Activated naive CD8-positive, alpha-beta T cell treated with anti-CD3 and anti-CD28 coated beads for 36 hours (primary cell): ENCODE data around the gene MLX. TPM values are rescaled to one million over a fixed set of nuclear protein-coding genes. Genes with fewer than 3 reads are reported as not detected.
A peak's percentile ranks its signal among the peaks of the same experiment; 100 is the strongest.

Experiments used
- DNase-seq: peaks from one replicate; pipeline ENCODE4 v3.0.0; 2021
- H3K27ac Mint-ChIP-seq: one replicate; pipeline ENCODE4 v1.8.0; 2022; ENCODE audit warnings: mild to moderate bottlenecking, moderate library complexity, mixed read lengths
- H3K27me3 Mint-ChIP-seq: one replicate; pipeline ENCODE4 v1.8.0; 2022; ENCODE audit warnings: mild to moderate bottlenecking, mixed read lengths
- H3K36me3 Mint-ChIP-seq: one replicate; pipeline ENCODE4 v1.8.0; 2021; ENCODE audit warnings: mild to moderate bottlenecking, mixed read lengths
- H3K4me1 Mint-ChIP-seq: one replicate; pipeline ENCODE4 v1.8.0; 2021; ENCODE audit warnings: mixed read lengths
- H3K4me3 Mint-ChIP-seq: one replicate; pipeline ENCODE4 v1.8.0; 2022; ENCODE audit warnings: mild to moderate bottlenecking, moderate library complexity, mixed read lengths
- H3K9me3 Mint-ChIP-seq: one replicate; pipeline ENCODE4 v1.8.0; 2022; ENCODE audit warnings: mixed read lengths
- total RNA-seq, 2 experiments: library from RNA; stranded (reverse); gene quantifications; one replicate each; pipeline ENCODE4 v1.2.3, GENCODE V29; 2021

MLX gene
- total RNA-seq, 2 experiments from 2014 or later: 57.3 to 57.5 TPM

DNA sequence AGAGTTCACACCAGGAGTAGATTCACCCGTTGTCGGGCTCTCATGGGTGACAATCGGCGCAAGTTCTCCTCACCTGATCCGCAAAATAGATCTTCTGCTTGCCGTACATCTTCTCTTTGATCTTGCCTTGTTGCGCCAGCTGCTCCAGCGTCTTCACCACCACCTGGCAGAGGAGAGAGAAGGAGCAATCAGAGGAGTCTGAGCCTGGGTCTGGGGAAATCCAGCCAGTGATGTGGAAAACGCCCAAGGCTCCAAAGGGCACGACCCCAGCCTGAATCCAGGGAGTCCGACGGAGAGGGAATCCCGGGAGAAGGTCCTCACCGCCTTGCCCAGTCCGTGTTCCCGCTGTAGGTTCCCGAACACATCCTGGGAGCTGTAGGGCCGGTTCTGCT is 10.2 kb downstream of the MLX start:
- Mint-ChIP-seq H3K36me3 (peaks cover 43% of the 10 kb centered on the region), H3K9me3 (no peaks in the 10 kb centered on the region), H3K27me3 (no peaks in the 10 kb centered on the region), H3K4me3 (peak overlapping the region; percentile 98), H3K27ac (peak overlapping the region; percentile 97), H3K4me1 (peaks cover 35% of the 10 kb centered on the region)
- no peak for DNase-seq

DNA sequence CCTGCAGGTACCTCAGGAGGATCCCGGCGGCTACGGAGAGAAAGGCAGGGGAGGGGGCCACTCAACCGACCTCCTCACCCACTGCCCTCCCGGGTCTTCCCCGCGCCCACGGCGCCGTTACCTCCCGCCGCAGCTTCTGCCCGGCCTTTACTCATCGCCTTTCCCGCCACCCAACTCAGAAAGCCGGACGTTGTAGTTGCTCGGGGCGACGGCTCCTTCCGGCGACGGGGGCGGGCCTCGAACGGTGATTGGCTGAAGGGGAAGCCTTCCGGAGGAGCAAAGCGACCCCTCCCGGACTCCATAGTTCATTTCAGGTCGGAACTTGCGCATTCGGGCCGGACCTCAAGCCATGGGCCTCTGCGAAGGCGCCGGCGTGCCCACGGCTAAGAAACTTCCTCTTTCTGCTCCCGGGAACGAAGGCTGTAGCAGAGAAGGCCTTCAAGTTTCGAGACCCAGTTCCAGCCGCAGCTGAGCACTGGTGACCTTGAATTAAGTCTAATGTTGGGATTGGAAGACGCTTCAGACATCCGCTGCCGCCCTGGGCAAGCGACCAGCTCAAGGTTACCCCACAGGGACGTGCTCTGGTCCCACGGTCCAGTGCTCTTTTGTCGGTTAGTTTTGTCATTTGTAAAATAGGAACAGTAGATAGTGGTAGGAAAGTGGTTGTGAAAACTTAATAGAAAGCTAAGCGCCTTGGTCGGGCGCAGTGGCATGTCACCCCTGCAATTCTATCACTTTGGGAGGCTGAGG is 10.8 kb downstream of the MLX start, which contains the start of gene PSMC3IP:
PSMC3IP (minus strand) TSS at position 198 of the 750 bp plus-strand sequence; CDS start at position 155, 43 bp downstream.
- Mint-ChIP-seq H3K27me3 (no peaks in the 10 kb centered on the region), H3K36me3 (peaks cover 42% of the 10 kb centered on the region), H3K4me3 (peak within 1 kb of the TSS; percentile 98), H3K9me3 (no peaks in the 10 kb centered on the region), H3K4me1 (peaks cover 35% of the 10 kb centered on the region), H3K27ac (peak within 1 kb of the TSS; percentile 97)
- peak; percentile 95 for DNase-seq

- Mint-ChIP-seq H3K4me3 (peak overlapping the region; percentile 98), H3K9me3 (no peaks in the 10 kb centered on the region), H3K27ac (peak overlapping the region; percentile 97), H3K36me3 (peaks cover 36% of the 10 kb centered on the region), H3K27me3 (no peaks in the 10 kb centered on the region), H3K4me1 (peaks cover 32% of the 10 kb centered on the region)
- peak; percentile 78 for DNase-seq
Observed at GRCh38 chr17:42578282-42578869, 11.5 kb downstream of the MLX start.

GRCh38 chr17:42579794-42580551 is 13.1 kb downstream of the MLX start:
- peak overlapping the region; percentile 44 for H3K27ac Mint-ChIP-seq
- no peak for DNase-seq
- peaks cover 25% of the 10 kb centered on the region for H3K4me1 Mint-ChIP-seq
- H3K27me3 Mint-ChIP-seq: no peaks in the 10 kb centered on the region
- no peaks in the 10 kb centered on the region for H3K9me3 Mint-ChIP-seq
- peaks cover 25% of the 10 kb centered on the region for H3K36me3 Mint-ChIP-seq
- no peak overlapping the region for H3K4me3 Mint-ChIP-seq

DNA sequence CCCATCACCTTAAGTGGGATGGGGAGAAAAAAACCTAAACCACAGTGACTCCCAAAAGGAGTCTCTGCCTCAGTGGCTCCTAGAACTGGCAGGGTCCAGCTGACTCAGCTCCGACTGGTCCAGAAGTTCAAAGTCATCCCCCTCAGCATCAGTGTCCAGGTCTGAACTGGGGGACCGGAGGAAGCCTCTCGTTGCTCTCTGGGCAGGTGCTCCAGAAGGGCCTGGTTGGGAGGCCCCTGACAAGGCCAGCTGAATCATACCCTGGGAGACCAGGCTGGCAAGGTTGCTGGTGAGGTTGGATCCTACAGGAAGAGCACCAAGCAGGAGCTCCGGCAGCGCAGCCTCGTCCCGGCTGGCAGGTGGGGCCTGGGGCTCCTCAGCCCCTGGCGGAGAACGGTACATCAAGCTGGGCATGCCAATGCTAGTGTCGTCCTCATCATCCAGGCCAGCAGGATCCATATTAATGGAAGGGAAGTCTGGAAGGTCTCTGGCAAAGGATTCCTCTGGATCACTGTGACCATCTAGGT is 14.9 kb downstream of the MLX start:
- Mint-ChIP-seq H3K4me3 (no peak overlapping the region), H3K36me3 (peaks cover 10% of the 10 kb centered on the region), H3K9me3 (no peaks in the 10 kb centered on the region)

GRCh38 chr17:42584880-42585279 is 18.0 kb downstream of the MLX start:
- Mint-ChIP-seq H3K27ac (no peak overlapping the region), H3K27me3 (no peaks in the 10 kb centered on the region), H3K36me3 (peaks cover 2% of the 10 kb centered on the region), H3K9me3 (no peaks in the 10 kb centered on the region), H3K4me3 (no peak overlapping the region), H3K4me1 (peaks cover 8% of the 10 kb centered on the region)
- no peak for DNase-seq

More for the DNA sequence above, 14.9 kb downstream of the MLX start:
- DNase-seq: no peak
- Mint-ChIP-seq H3K27me3 (no peaks in the 10 kb centered on the region), H3K4me1 (peaks cover 16% of the 10 kb centered on the region), H3K27ac (no peak overlapping the region)

GRCh38 chr17:42585353-42585752 is 18.5 kb downstream of the MLX start:
- Mint-ChIP-seq H3K27ac (no peak overlapping the region), H3K4me3 (no peak overlapping the region), H3K36me3 (peaks cover 2% of the 10 kb centered on the region), H3K9me3 (no peaks in the 10 kb centered on the region), H3K27me3 (no peaks in the 10 kb centered on the region), H3K4me1 (peaks cover 8% of the 10 kb centered on the region)
- no peak for DNase-seq

DNA sequence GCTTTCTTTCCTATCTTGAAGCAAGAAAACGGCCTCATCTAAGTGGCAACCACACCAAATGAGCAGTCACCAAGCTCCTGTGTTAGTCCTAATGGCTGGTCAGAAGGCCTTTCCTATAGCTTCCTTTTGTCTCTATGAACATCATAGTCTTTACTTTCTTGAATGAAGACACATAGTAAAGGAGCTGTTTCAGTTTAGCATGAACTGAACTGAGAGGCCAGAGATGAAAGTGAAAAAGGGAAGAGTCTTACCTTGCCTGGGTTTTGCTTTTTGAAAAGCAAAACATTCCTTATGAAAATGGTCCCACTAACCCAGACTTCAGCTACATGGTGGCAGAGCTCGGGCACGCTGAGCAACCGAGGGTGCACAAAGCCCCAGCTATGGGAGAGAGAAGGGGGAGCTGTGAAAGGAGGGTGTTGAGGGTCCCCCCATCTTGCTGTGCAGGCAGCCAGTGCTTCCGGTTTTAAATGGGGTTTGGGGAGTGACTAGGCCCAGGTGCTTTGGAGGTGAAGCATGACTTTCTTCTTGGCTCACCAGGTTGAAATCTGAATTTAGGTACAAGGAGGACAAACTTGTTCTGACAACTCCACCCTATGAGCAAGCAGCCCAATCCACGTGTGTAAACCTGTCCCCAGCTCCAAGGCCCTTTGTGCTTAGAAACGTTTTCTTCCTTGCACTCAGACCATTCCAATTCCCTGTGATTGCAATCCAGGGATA is 19.8 kb downstream of the MLX start:
- no peaks in the 10 kb centered on the region for H3K9me3 Mint-ChIP-seq
- no peak overlapping the region for H3K4me3 Mint-ChIP-seq
- no peaks in the 10 kb centered on the region for H3K36me3 Mint-ChIP-seq
- no peaks in the 10 kb centered on the region for H3K27me3 Mint-ChIP-seq
- H3K4me1 Mint-ChIP-seq: peaks cover 12% of the 10 kb centered on the region
- H3K27ac Mint-ChIP-seq: peak overlapping the region; percentile 62
- no peak for DNase-seq

- Mint-ChIP-seq H3K9me3 (no peaks in the 10 kb centered on the region), H3K4me1 (peaks cover 12% of the 10 kb centered on the region), H3K36me3 (no peaks in the 10 kb centered on the region), H3K27ac (peak overlapping the region; percentile 34), H3K27me3 (no peaks in the 10 kb centered on the region), H3K4me3 (no peak overlapping the region)
- DNase-seq: no peak
Observed at GRCh38 chr17:42590886-42591285, 24.0 kb downstream of the MLX start.

GRCh38 chr17:42591411-42591810 is 24.5 kb downstream of the MLX start:
- Mint-ChIP-seq H3K4me3 (no peak overlapping the region), H3K4me1 (peaks cover 14% of the 10 kb centered on the region), H3K27me3 (no peaks in the 10 kb centered on the region), H3K36me3 (peaks cover 2% of the 10 kb centered on the region), H3K9me3 (no peaks in the 10 kb centered on the region), H3K27ac (no peak overlapping the region)
- no peak for DNase-seq

GRCh38 chr17:42596386-42596785 is 29.5 kb downstream of the MLX start:
- Mint-ChIP-seq H3K27ac (peak overlapping the region; percentile 28), H3K27me3 (no peaks in the 10 kb centered on the region), H3K4me3 (no peak overlapping the region), H3K4me1 (peaks cover 15% of the 10 kb centered on the region), H3K36me3 (peaks cover 3% of the 10 kb centered on the region), H3K9me3 (no peaks in the 10 kb centered on the region)
- DNase-seq: no peak

- Mint-ChIP-seq H3K4me3 (no peak overlapping the region), H3K9me3 (no peaks in the 10 kb centered on the region), H3K27ac (peak overlapping the region; percentile 25), H3K4me1 (peaks cover 21% of the 10 kb centered on the region), H3K36me3 (peaks cover 6% of the 10 kb centered on the region), H3K27me3 (no peaks in the 10 kb centered on the region)
- DNase-seq: no peak
Observed at GRCh38 chr17:42598905-42599304, 32.0 kb downstream of the MLX start.

- no peak overlapping the region for H3K4me3 Mint-ChIP-seq
- no peaks in the 10 kb centered on the region for H3K27me3 Mint-ChIP-seq
- DNase-seq: no peak
- H3K9me3 Mint-ChIP-seq: no peaks in the 10 kb centered on the region
- no peak overlapping the region for H3K27ac Mint-ChIP-seq
- H3K4me1 Mint-ChIP-seq: peaks cover 54% of the 10 kb centered on the region
- peaks cover 9% of the 10 kb centered on the region for H3K36me3 Mint-ChIP-seq
Observed at GRCh38 chr17:42603318-42603717, 36.4 kb downstream of the MLX start.

- H3K27ac Mint-ChIP-seq: peak overlapping the region; percentile 67
- H3K36me3 Mint-ChIP-seq: peaks cover 21% of the 10 kb centered on the region
- peak overlapping the region; percentile 95 for H3K4me3 Mint-ChIP-seq
- no peaks in the 10 kb centered on the region for H3K27me3 Mint-ChIP-seq
- DNase-seq: no peak
- H3K4me1 Mint-ChIP-seq: peaks cover 45% of the 10 kb centered on the region
- H3K9me3 Mint-ChIP-seq: no peaks in the 10 kb centered on the region
Observed at GRCh38 chr17:42607769-42608168, 40.9 kb downstream of the MLX start.
